Measurements from ENCODE around the gene CHRNA4. TPM values are rescaled to one million over a fixed set of nuclear protein-coding genes. Genes with fewer than 3 reads are reported as not detected.

CHRNA4 gene
- total and polyA plus RNA-seq, 11 donors = 0.06 to 1.5 (median 0.37) TPM; not detected in 5

- no peak for TF ChIP-seq POLR2A (IDR thresholded peaks at IDR 0.05)
- TF ChIP-seq, protein P1, sequence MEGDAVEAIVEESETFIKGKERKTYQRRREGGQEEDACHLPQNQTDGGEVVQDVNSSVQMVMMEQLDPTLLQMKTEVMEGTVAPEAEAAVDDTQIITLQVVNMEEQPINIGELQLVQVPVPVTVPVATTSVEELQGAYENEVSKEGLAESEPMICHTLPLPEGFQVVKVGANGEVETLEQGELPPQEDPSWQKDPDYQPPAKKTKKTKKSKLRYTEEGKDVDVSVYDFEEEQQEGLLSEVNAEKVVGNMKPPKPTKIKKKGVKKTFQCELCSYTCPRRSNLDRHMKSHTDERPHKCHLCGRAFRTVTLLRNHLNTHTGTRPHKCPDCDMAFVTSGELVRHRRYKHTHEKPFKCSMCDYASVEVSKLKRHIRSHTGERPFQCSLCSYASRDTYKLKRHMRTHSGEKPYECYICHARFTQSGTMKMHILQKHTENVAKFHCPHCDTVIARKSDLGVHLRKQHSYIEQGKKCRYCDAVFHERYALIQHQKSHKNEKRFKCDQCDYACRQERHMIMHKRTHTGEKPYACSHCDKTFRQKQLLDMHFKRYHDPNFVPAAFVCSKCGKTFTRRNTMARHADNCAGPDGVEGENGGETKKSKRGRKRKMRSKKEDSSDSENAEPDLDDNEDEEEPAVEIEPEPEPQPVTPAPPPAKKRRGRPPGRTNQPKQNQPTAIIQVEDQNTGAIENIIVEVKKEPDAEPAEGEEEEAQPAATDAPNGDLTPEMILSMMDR (IDR thresholded peaks at IDR 0.05) = no peak
- Histone ChIP-seq H3K4me1 (peaks cover 0 to 7% (median 0%) of the 10 kb centered on the region in 12 donors), H3K27ac (no peak overlapping the region), H3K27me3 (peaks cover 17 to 64% (median 39%) of the 10 kb centered on the region in 9 donors), H3K9me3 (no peaks in the 10 kb centered on the region), H3K4me3 (no peak overlapping the region), H3K36me3 (no peaks in the 10 kb centered on the region)
- no peak for ATAC-seq
- intact Hi-C loops (cut with DNase I) = no loop called here
- DNase-seq = peak in 2 of 5 donors; percentile 15 to 47
- WGBS, 4 donors = 36 to 53% (median 40%) methylated on average over 17 to 19 of the region's 19 CpGs
Measured at GRCh38 chr20:63295018-63295417, 66.1 kb downstream of the CHRNA4 start.

DNA sequence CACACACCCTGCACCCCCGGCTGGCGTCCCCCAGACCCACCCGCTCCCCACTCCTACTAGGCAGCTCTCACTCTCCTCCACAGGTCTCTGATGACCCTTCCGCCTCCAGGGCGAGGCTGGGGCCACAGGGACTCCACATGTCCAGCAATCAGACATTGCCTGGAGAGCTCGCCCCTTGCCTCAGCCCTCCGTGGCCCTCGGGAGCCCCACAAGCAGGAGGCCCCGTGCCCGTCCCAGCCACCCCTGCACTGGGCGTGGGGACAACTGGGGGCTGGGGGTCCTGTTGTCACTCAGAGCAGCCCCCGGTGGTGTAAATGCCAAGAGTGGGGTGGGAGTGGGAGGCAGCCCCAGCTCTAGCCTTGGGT, 66.6 kb downstream of the CHRNA4 start:
- WGBS, 4 donors = 79 to 97% (median 83%) methylated on average over 5 to 12 of the region's 12 CpGs
- Histone ChIP-seq H3K4me1 (peaks cover 0 to 7% (median 0%) of the 10 kb centered on the region in 12 donors), H3K27me3 (peaks cover 16 to 59% (median 39%) of the 10 kb centered on the region in 9 donors), H3K9me3 (no peaks in the 10 kb centered on the region), H3K27ac (no peak overlapping the region), H3K36me3 (peaks cover 0 to under 1% (median 0%) of the 10 kb centered on the region in 9 donors), H3K4me3 (no peak overlapping the region)
- intact Hi-C loops (cut with DNase I) = no loop called here
- DNase-seq (peak in 2 of 5 donors; percentile 28 to 57), ATAC-seq (no peak)
- TF ChIP-seq, protein P1 (IDR thresholded peaks at IDR 0.05) = no peak
- no peak for TF ChIP-seq POLR2A (IDR thresholded peaks at IDR 0.05)

DNA sequence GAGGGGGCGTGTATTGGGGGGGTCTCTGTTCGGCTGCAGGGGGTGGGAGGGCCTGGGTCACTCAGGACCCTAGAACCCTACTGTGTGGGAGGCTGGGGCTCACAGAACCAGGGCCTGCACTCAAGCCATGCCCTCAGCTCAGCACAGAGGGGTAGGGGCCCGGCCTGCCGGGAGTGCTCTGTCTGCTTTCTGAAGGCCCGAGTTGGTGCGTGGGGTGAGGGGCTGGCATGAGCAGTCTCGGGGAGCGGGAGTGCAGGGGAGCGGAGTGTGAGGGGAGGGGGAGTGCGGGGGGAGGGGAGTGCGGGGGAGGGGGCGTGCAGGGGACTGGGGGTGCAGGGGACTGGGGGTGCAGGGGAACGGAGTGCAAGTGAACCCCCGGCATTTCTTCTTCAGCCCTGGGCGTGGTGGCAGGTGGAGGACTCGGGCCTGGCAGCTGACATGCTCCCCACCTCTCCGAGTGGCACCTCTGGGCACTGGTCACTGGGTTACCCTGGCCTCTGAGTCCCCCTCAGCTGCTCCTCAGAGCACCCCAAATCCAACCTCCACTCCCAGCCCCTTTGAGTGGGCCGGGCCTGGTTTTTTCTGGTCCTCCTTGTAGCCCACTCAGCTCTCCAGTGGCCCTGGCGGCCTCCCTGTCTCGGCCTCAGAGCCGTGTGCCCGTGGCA, 67.1 kb downstream of the CHRNA4 start:
- Histone ChIP-seq H3K36me3 (peaks cover 0 to 6% (median 0%) of the 10 kb centered on the region in 9 donors), H3K4me3 (no peak overlapping the region), H3K4me1 (peaks cover 0 to 7% (median 0%) of the 10 kb centered on the region in 12 donors), H3K27me3 (peaks cover 16 to 54% (median 39%) of the 10 kb centered on the region in 9 donors), H3K27ac (no peak overlapping the region), H3K9me3 (no peaks in the 10 kb centered on the region)
- ATAC-seq = no peak
- intact Hi-C loops (cut with DNase I) = no loop called here
- peak in 1 of 5 donors; percentile 8 for DNase-seq
- TF ChIP-seq POLR2A (IDR thresholded peaks at IDR 0.05) = no peak
- TF ChIP-seq, protein P1 (IDR thresholded peaks at IDR 0.05) = no peak
- WGBS, 4 donors = 60 to 92% (median 75%) methylated on average over 8 to 22 of the region's 22 CpGs

DNA sequence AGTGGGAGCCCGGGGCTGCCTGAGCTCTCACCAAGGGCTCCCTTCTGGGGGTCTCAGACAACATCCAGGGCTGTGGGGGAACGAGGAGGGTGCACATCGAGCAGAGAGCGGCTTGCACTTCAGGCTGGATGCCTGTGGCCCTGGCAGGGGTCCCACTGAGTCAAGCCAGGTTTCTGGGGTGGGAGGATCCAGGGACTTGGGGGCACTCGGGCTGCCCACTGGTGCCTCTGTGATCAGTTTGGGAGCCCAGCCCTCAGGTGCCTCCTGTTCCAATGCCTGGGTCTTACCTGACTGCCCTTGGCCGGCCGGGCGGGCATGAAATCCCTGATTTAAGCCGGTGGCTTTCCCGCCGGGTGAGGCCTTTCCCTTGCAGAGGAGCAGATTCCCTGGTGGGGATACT, 67.7 kb downstream of the CHRNA4 start:
- Histone ChIP-seq H3K27ac (no peak overlapping the region), H3K4me3 (no peak overlapping the region), H3K4me1 (peaks cover 0 to 7% (median 0%) of the 10 kb centered on the region in 12 donors), H3K36me3 (peaks cover 0 to 11% (median 5%) of the 10 kb centered on the region in 9 donors), H3K9me3 (no peaks in the 10 kb centered on the region), H3K27me3 (peaks cover 16 to 49% (median 37%) of the 10 kb centered on the region in 9 donors)
- 30 to 66% (median 60%) methylated on average over 2 to 11 of the region's 11 CpGs for WGBS, 4 donors
- no peak for ATAC-seq
- intact Hi-C loops (cut with DNase I) = no loop called here
- no peak for TF ChIP-seq POLR2A (IDR thresholded peaks at IDR 0.05)
- TF ChIP-seq, protein P1 (IDR thresholded peaks at IDR 0.05) = no peak
- DNase-seq = peak in 2 of 5 donors; percentile 12 to 53

Other genes with a start within 250 kb of the CHRNA4 start
- gene YTHDF1, start 145.2 kb downstream of the CHRNA4 start, total RNA-seq = 10 to 100 TPM; 21.4 to 38.2 (median 22.6) TPM
- gene YTHDF1, start 145.2 kb downstream of the CHRNA4 start, polyA plus RNA-seq = 10 to 100 TPM; 14.7 to 20.2 TPM
- gene BIRC7, start 125.4 kb downstream of the CHRNA4 start, total RNA-seq = 1 to 10 TPM in 2 of 9 donors, under 1 TPM in 4, not detected in 3; 0.20 to 5.6 (median 0.50) TPM
- not detected for gene BIRC7, start 125.4 kb downstream of the CHRNA4 start, polyA plus RNA-seq
- gene NKAIN4, start 106.9 kb downstream of the CHRNA4 start, total RNA-seq = not detected
- gene NKAIN4, start 106.9 kb downstream of the CHRNA4 start, polyA plus RNA-seq = not detected
- 10 to 100 TPM; 14.3 to 51.6 (median 29.2) TPM for gene ARFGAP1, start 88.5 kb downstream of the CHRNA4 start, total RNA-seq
- gene ARFGAP1, start 88.5 kb downstream of the CHRNA4 start, polyA plus RNA-seq = 10 to 100 TPM; 41.8 to 43.8 TPM
- gene COL20A1, start 68.2 kb downstream of the CHRNA4 start, total RNA-seq = not detected
- gene COL20A1, start 68.2 kb downstream of the CHRNA4 start, polyA plus RNA-seq = not detected
- 1 to 10 TPM in 2 of 9 donors, under 1 TPM in 2, not detected in 5; 0.06 to 2.6 (median 0.65) TPM for gene KCNQ2, start 111.3 kb upstream of the CHRNA4 start, total RNA-seq
- gene KCNQ2, start 111.3 kb upstream of the CHRNA4 start, polyA plus RNA-seq = not detected
- 1,000 to 10,000 TPM in 7 of 9 donors, 100 to 1,000 TPM in 2; 791 to 1,794 (median 1,550) TPM for gene EEF1A2, start 137.7 kb upstream of the CHRNA4 start, total RNA-seq
- gene EEF1A2, start 137.7 kb upstream of the CHRNA4 start, polyA plus RNA-seq = 1,000 to 10,000 TPM; 1,276 to 1,345 TPM
- gene PPDPF, start 159.4 kb upstream of the CHRNA4 start, total RNA-seq = 100 to 1,000 TPM; 182 to 424 (median 235) TPM
- 100 to 1,000 TPM; 318 to 442 TPM for gene PPDPF, start 159.4 kb upstream of the CHRNA4 start, polyA plus RNA-seq
- under 1 TPM in 3 of 9 donors, not detected in 6; 0.10 to 0.29 (median 0.14) TPM for gene PTK6, start 176.0 kb upstream of the CHRNA4 start, total RNA-seq
- gene PTK6, start 176.0 kb upstream of the CHRNA4 start, polyA plus RNA-seq = under 1 TPM in 1 of 2 donors, not detected in 1; 0.04 TPM
- gene SRMS, start 186.4 kb upstream of the CHRNA4 start, total RNA-seq = not detected
- gene SRMS, start 186.4 kb upstream of the CHRNA4 start, polyA plus RNA-seq = not detected
- gene FNDC11, start 192.8 kb upstream of the CHRNA4 start, total RNA-seq = under 1 TPM in 4 of 9 donors, not detected in 5; 0.16 to 0.23 (median 0.19) TPM
- under 1 TPM; 0.08 to 0.14 TPM for gene FNDC11, start 192.8 kb upstream of the CHRNA4 start, polyA plus RNA-seq
- gene HELZ2, start 212.9 kb upstream of the CHRNA4 start, total RNA-seq = 10 to 100 TPM; 10.4 to 34.6 (median 20.9) TPM
- gene HELZ2, start 212.9 kb upstream of the CHRNA4 start, polyA plus RNA-seq = 1 to 10 TPM; 7.2 to 8.8 TPM